Measurements from ENCODE around the gene QSER1. TPM values are rescaled to one million over a fixed set of nuclear protein-coding genes. Genes with fewer than 3 reads are reported as not detected.

QSER1 gene
- total and polyA plus RNA-seq, 9 of the 15 experiments (the other 6 are each of a cell fraction or from before 2014, with no cell fraction given), result 5.8 to 33.6 (median 22.3) TPM

GRCh38 chr11:32899438-32899837 is 6.8 kb downstream of the QSER1 start:
- no peak overlapping the region for H3K27ac ChIP-seq (ENCODE audit: extremely low read depth, low read depth, low read length)
- BruUV-seq (replicated peaks), result no TSS peak
- no peak for ATAC-seq
- no peak overlapping the region for H3K4me2 ChIP-seq (ENCODE audit: insufficient read depth, low read length)
- H3K9me1 ChIP-seq (ENCODE audit: control insufficient read depth, insufficient read depth, low read length), result no peaks in the 10 kb centered on the region
- POLR2A ChIA-PET, result no interaction called here
- in situ Hi-C loops (cut with MboI) (no loop called here), intact Hi-C loops (cut with micrococcal nuclease) (no loop called here)
- peaks cover 0 to 10% of the 10 kb centered on the region in 2 experiments; a peak in 3 of 5 replicates for H3K4me1 ChIP-seq (replicated peaks in 1 of 2; ENCODE audit: control insufficient read depth in 2 of 2, insufficient read depth in 2 of 2, low read length in 2 of 2)
- peaks cover 12% of the 10 kb centered on the region for H4K20me1 ChIP-seq (replicated peaks; ENCODE audit: control insufficient read depth, insufficient read depth, low read length)
- H3K4me3 ChIP-seq, result no peak overlapping the region
- no peak overlapping the region for H3K9ac ChIP-seq (ENCODE audit: insufficient read depth in 1 of 2, low read depth in 2 of 2, low read length in 2 of 2)
- H3K36me3 ChIP-seq (ENCODE audit: control insufficient read depth, insufficient read depth, low read length), result peaks cover 47% of the 10 kb centered on the region
- H3K9me3 ChIP-seq (replicated peaks; ENCODE audit: control insufficient read depth, insufficient read depth, low read depth, low read length), result no peaks in the 10 kb centered on the region
- no peak for FAIRE-seq
- no peak overlapping the region for H2AFZ ChIP-seq (ENCODE audit: low read depth, low read length)
- CTCF ChIA-PET (ENCODE audit: low intra/inter-chr PET ratio), result no interaction called here
- no peaks in the 10 kb centered on the region for H3K27me3 ChIP-seq (ENCODE audit: control insufficient read depth in 2 of 2, insufficient read depth in 2 of 2, low read length in 2 of 2)
- H3K79me2 ChIP-seq (ENCODE audit: control insufficient read depth, insufficient read depth, low read length), result peaks cover 98% of the 10 kb centered on the region
- no peak for DNase-seq (ENCODE audit: extremely low read depth in 1 of 4, low spot score in 3 of 4)
- TF ChIP-seq PHF8 (IDR thresholded peaks at IDR 0.05; ENCODE audit: borderline replicate concordance, low read length) (no peak), ZNF512 (tag; IDR thresholded peaks at IDR 0.05) (no peak), ZNF133 (CRISPR knock-in tag; IDR thresholded peaks at IDR 0.05) (no peak), RNF2 (IDR thresholded peaks at IDR 0.05) (no peak), ZNF76 (CRISPR knock-in tag; IDR thresholded peaks at IDR 0.05; ENCODE audit: borderline replicate concordance) (no peak), TFAM (CRISPR knock-in tag; conservative IDR thresholded peaks at IDR 0.05) (no peak), BHLHE40 (IDR thresholded peaks at IDR 0.05; ENCODE audit: low read length) (no peak), HES1 (IDR thresholded peaks at IDR 0.05; ENCODE audit: low read depth) (no peak), ZNF143 (CRISPR knock-in tag; IDR thresholded peaks at IDR 0.05) (no peak), KDM5B (IDR thresholded peaks at IDR 0.05; ENCODE audit: insufficient replicate concordance, low read depth, low read length) (no peak), CC2D1A (IDR thresholded peaks at IDR 0.05) (no peak), SIX5 (IDR thresholded peaks at IDR 0.05; ENCODE audit: borderline replicate concordance in 1 of 2, insufficient read depth in 1 of 2, low read depth in 1 of 2, low read length in 2 of 2) (no peak), GATA2 (CRISPR knock-in tag; IDR thresholded peaks at IDR 0.05) (no peak), ARID4B (CRISPR knock-in tag; IDR thresholded peaks at IDR 0.05) (no peak), TEAD1 (CRISPR knock-in tag; IDR thresholded peaks at IDR 0.05) (no peak), SMAD4 (CRISPR knock-in tag; conservative IDR thresholded peaks at IDR 0.05) (no peak)
